Measurements from ENCODE around the gene ZPBP.

ZPBP gene

DNA sequence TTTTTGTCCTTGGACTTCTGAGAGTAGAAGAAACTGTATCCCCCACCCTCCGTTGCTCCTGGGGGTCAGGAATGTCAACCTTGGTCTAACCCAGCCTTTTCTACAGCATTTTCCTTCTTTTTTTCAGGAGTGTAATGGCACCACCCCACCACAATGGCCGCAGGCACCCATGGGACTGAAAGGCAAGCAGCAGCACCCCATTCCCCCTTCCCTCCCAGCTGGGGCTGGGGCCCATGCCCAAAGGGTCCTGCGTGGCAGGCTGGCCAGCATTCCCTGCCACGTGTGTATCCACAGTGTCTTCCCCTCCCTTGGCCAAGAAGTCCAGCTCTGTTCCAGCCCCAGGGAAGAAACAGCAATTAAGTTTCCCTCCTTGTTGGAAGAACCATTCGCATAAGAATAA lies 106.9 kb downstream of the ZPBP start:
- no peak for DNase-seq (ENCODE audit: low read depth)
- no peak overlapping the region for H3K4me3 ChIP-seq (ENCODE audit: low read depth, low read length)
- TF ChIP-seq, protein P1, sequence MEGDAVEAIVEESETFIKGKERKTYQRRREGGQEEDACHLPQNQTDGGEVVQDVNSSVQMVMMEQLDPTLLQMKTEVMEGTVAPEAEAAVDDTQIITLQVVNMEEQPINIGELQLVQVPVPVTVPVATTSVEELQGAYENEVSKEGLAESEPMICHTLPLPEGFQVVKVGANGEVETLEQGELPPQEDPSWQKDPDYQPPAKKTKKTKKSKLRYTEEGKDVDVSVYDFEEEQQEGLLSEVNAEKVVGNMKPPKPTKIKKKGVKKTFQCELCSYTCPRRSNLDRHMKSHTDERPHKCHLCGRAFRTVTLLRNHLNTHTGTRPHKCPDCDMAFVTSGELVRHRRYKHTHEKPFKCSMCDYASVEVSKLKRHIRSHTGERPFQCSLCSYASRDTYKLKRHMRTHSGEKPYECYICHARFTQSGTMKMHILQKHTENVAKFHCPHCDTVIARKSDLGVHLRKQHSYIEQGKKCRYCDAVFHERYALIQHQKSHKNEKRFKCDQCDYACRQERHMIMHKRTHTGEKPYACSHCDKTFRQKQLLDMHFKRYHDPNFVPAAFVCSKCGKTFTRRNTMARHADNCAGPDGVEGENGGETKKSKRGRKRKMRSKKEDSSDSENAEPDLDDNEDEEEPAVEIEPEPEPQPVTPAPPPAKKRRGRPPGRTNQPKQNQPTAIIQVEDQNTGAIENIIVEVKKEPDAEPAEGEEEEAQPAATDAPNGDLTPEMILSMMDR (IDR thresholded peaks at IDR 0.05; ENCODE audit: control insufficient read depth, extremely low read depth, insufficient read depth) = no peak

DNA sequence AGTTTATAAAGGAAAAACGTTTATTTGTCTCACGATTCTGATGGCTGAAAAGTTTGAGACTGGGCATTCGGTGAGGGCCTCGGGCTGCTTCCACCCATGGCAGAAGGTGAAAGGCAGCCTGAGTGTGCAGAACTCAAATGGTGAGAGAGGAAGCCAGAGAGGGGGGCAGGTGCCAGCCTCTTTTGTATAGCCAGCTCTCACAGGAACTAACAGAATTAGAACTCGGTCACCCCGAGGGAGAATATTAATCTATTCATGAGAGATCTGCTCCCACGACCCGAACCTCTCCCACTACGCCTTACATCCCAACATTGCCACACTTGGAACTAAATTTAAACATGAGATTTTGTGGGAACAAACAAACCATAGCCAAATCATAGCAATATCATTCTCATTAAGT lies 112.6 kb downstream of the ZPBP start:
- TF ChIP-seq, protein P1 (IDR thresholded peaks at IDR 0.05; ENCODE audit: control insufficient read depth, extremely low read depth, insufficient read depth) = no peak
- H3K4me3 ChIP-seq (ENCODE audit: low read depth, low read length) = no peak overlapping the region
- DNase-seq (ENCODE audit: low read depth) = no peak

DNA sequence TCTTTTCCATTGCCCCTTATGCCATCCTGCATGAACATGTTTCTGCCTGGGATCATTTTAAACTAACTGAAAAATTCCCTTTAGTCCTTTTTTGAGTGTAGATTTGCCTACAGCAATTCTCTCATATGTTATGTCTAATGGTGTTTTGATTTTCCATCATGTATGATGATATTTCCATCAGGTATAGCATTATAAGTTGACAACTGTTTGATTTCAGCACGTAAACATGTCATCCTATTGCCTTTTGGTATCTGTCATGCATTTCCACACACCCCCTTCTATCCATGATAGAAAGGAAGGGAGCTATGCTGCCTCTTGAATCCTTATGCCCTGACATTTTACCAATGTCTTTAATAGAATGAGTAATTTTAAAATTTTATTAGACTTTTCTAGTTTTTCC lies 116.8 kb downstream of the ZPBP start:
- DNase-seq (ENCODE audit: low read depth) = no peak

DNA sequence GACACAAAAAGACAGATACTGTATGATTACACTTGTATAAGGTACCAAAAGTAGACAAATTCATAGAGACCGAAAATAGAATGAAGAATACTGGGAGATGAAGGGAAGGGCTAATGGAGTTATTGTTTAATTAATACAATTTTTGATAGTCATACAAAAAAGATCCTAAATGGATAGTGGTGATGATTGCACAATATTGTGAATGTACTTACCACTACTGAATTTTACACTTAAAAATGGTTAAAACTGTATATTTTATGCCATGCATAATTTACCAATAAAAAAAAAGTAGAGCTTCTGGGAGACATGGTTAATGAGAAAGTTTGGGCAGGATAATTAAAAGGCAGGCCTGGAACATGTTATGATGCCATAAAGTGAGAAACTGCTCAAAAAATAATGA lies 119.0 kb downstream of the ZPBP start:
- H3K4me3 ChIP-seq (ENCODE audit: low read depth, low read length) = no peak overlapping the region
- DNase-seq (ENCODE audit: low read depth) = no peak
- TF ChIP-seq, protein P1 (IDR thresholded peaks at IDR 0.05; ENCODE audit: control insufficient read depth, extremely low read depth, insufficient read depth) = no peak

More for the DNA sequence above, 116.8 kb downstream of the ZPBP start:
- H3K4me3 ChIP-seq (ENCODE audit: low read depth, low read length) = no peak overlapping the region
- TF ChIP-seq, protein P1 (IDR thresholded peaks at IDR 0.05; ENCODE audit: control insufficient read depth, extremely low read depth, insufficient read depth) = no peak

DNA sequence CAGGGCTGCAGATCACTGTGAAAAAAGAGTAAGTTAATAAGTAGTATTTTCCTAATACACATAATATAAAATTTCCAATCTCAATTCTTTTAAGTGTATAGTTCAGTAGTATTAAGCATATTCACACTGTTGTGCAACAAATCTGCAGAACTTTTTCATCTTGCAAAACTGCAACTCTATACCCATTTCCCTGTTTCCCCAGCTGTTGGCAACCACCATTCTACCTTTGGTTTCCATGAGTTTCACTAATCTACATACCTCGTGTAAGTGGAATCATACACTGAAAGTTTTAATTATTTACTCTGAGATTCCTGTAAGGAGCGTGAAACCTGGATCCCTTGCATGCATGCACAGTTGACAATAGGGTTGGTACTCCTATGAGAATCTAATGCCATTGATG lies 155.4 kb downstream of the ZPBP start:
- TF ChIP-seq, protein P1 (IDR thresholded peaks at IDR 0.05; ENCODE audit: control insufficient read depth, extremely low read depth, insufficient read depth) = no peak
- no peak for DNase-seq (ENCODE audit: low read depth)

DNA sequence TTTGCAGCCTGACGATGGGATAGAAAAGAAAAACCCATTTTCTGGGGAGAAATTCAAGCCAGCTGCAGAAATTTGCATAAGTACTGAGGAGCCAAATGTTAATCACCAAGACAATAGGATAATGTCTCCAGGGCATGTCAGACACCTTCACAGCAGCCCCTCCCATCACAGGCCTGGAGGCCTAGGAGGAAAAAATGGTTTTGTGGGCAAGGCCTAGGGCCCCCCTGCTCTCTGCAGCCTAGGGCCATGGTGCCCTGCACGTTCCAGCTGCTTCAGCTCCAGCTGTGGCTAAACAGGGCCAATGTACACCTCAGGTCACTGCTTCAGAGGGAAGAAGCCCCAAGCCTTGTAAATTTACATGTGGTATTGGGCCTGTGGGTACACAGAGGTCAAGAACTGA lies 161.4 kb downstream of the ZPBP start:
- H3K4me3 ChIP-seq (ENCODE audit: low read depth, low read length) = no peak overlapping the region
- DNase-seq (ENCODE audit: low read depth) = no peak
- TF ChIP-seq, protein P1 (IDR thresholded peaks at IDR 0.05; ENCODE audit: control insufficient read depth, extremely low read depth, insufficient read depth) = no peak

More for the DNA sequence above, 155.4 kb downstream of the ZPBP start:
- H3K4me3 ChIP-seq (ENCODE audit: low read depth, low read length) = no peak overlapping the region

DNA sequence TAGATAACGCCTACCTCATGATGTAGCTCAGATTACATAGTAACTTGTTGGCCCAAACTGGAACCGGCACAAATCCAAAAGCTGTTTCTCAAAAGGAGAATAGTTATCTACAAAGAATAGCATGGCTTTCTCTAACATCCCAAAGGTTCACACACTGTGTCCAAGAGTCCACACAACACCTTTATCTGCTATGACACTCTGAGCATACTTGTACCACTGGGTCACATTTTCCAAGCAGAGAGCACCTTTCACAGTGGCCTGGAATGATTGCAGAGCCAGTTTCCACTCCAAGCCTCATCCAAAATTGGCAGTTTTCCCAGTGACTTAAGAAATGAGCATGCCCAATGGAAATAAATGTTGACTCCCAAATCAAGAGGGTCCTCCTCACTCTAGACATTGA lies 164.3 kb downstream of the ZPBP start:
- no peak overlapping the region for H3K4me3 ChIP-seq (ENCODE audit: low read depth, low read length)
- TF ChIP-seq, protein P1 (IDR thresholded peaks at IDR 0.05; ENCODE audit: control insufficient read depth, extremely low read depth, insufficient read depth) = no peak
- no peak for DNase-seq (ENCODE audit: low read depth)

All from LNCaP clone FGC (cell line).